CD4-positive, alpha-beta T cell treated with Interleukin-1 beta for 1 hour (primary cell): ENCODE data around the gene HNF4A.
A peak's percentile ranks its signal among the peaks of the same experiment; 100 is the strongest.

Experiments used
- DNase-seq, 2 donors: peaks; one replicate each; pipeline ENCODE4 v3.0.0-alpha.2; 2020 to 2022

The HNF4A gene

GRCh38 chr20:44475694-44476560 lies 120.4 kb downstream of the HNF4A start, which contains the start of gene TTPAL:
Gene TTPAL, plus strand, starts transcription at chr20:44475874. Its CDS starts 4,126 bp downstream, at chr20:44480000.
- peak; percentile 89 to 91 for DNase-seq

- no peak for DNase-seq
These were observed 121.7 kb downstream of the HNF4A start for GRCh38 chr20:44477151-44477550.

GRCh38 chr20:44478206-44478605 lies 122.7 kb downstream of the HNF4A start:
- DNase-seq = no peak

GRCh38 chr20:44479643-44480042 lies 124.1 kb downstream of the HNF4A start:
- DNase-seq = no peak

GRCh38 chr20:44480097-44480496 lies 124.6 kb downstream of the HNF4A start:
- no peak for DNase-seq

GRCh38 chr20:44481719-44482416 lies 126.4 kb downstream of the HNF4A start:
- no peak for DNase-seq

GRCh38 chr20:44483112-44483511 lies 127.6 kb downstream of the HNF4A start:
- no peak for DNase-seq
